Testis (tissue), 3 donors: ENCODE results near the gene SIGLEC9. TPM values are rescaled to one million over a fixed set of nuclear protein-coding genes. Genes with fewer than 3 reads are reported as not detected.

Experiments used
- DNase-seq: peaks from one replicate; pipeline ENCODE4 v3.0.0-alpha.2; 2019
- H3K27ac ChIP-seq, 2 donors: fragments of 200-600 bp; sonication (generic); one replicate each; pipeline ENCODE4 v1.5.1; 2019
- H3K27me3 ChIP-seq: fragments of 200-600 bp; sonication (generic); one replicate; pipeline ENCODE4 v1.5.1; 2019
- H3K36me3 ChIP-seq: fragments of 200-600 bp; sonication (generic); one replicate; pipeline ENCODE4 v1.5.1; 2017; ENCODE audit warnings: low read depth; ENCODE audit errors: missing control alignments
- H3K4me1 ChIP-seq: fragments of 200-600 bp; sonication (generic); one replicate; pipeline ENCODE4 v1.5.1; 2019
- H3K4me3 ChIP-seq, 2 donors: fragments of 200-600 bp; sonication (generic); one replicate each; pipeline ENCODE4 v1.5.1; 2017 to 2019
- H3K9me3 ChIP-seq: fragments of 200-600 bp; sonication (generic); one replicate; pipeline ENCODE4 v1.5.1; 2017
- CTCF ChIP-seq, 3 experiments: fragments of 450-650 bp in 2 of 3; fragments of 200-600 bp in 1 of 3; sonication (generic) in 1 of 3; IDR thresholded peaks; one replicate each; pipeline ENCODE4 v1.5.1; 2016 to 2019; ENCODE audit warnings: antibody characterized with exemption in 3 of 3, mild to moderate bottlenecking in 2 of 3, moderate library complexity in 1 of 3
- POLR2A ChIP-seq: fragments of 450-650 bp; IDR thresholded peaks from one replicate; pipeline ENCODE4 v1.6.1; 2017; ENCODE audit warnings: antibody characterized with exemption, mild to moderate bottlenecking, moderate library complexity
- WGBS, 2 donors: methylation state at CpG; one replicate each; pipeline ENCODE4 v1.1.5; 2018; 5-methylcytosine and 5-hydroxymethylcytosine counted together
- intact Hi-C: fragments of 100-400 bp; cut with DNase I; formaldehyde crosslinking; loops from one replicate; pipeline ENCODE4 v1.15.1; 2023; ENCODE audit warnings: low total_unique reads
- polyA plus RNA-seq: library from polyadenylated mRNA; stranded (reverse); fragments of 350-450 nt; fragmentation: Illumina TruSeq; extraction: RNeasy Lipid Tissue Mini Kit (QIAGEN cat#74804); gene quantifications from one replicate; pipeline ENCODE4 v1.2.3, GENCODE V29; 2014; ENCODE audit warnings: low read depth, low replicate concordance; ENCODE audit not compliant: insufficient read depth
- total RNA-seq, 2 donors: library from RNA; depleted of rRNA; stranded (reverse); fragments of >200 nt; gene quantifications; one replicate each; pipeline ENCODE4 v1.2.3, GENCODE V29; 2016

Gene SIGLEC9
- total and polyA plus RNA-seq, 3 donors from 2014 or later, result 2.6 to 5.1 (median 3.2) TPM

- H3K27me3 ChIP-seq, result no peaks in the 10 kb centered on the region
- DNase-seq, result peak; percentile 100
- peaks cover 13% of the 10 kb centered on the region for H3K4me1 ChIP-seq
- H3K9me3 ChIP-seq, result no peaks in the 10 kb centered on the region
- H3K27ac ChIP-seq, result peak within 1 kb of the TSS; percentile 40 to 59
- H3K4me3 ChIP-seq, result peak within 1 kb of the TSS; percentile 59 to 86
- peak; percentile 14 for TF ChIP-seq POLR2A
- peak in 2 of 3 experiments; percentile 21 to 39 for TF ChIP-seq CTCF (IDR thresholded peaks at IDR 0.05)
- intact Hi-C loops, result no loop called here
- 0 to 1% methylated on average over 37 of the region's 43 CpGs for WGBS, 2 donors
- no peaks in the 10 kb centered on the region for H3K36me3 ChIP-seq
These were observed 16.5 kb upstream of the SIGLEC9 start, which contains the start of gene CTU1 for GRCh38 chr19:51108066-51108804. Gene CTU1, minus strand, starts transcription at chr19:51108409. Its CDS starts 3,840 bp downstream, at chr19:51104569.

- TF ChIP-seq POLR2A, result no peak
- no peak for TF ChIP-seq CTCF (IDR thresholded peaks at IDR 0.05)
- DNase-seq, result no peak
- Histone ChIP-seq H3K27me3 (no peaks in the 10 kb centered on the region), H3K4me1 (peaks cover 13% of the 10 kb centered on the region), H3K4me3 (peak overlapping the region; percentile 59 to 86), H3K36me3 (no peaks in the 10 kb centered on the region), H3K27ac (peak overlapping the region; percentile 20 to 59), H3K9me3 (no peaks in the 10 kb centered on the region)
- intact Hi-C loops, result no loop called here
- 0% methylated on average over 4 to 15 of the region's 15 CpGs for WGBS, 2 donors
These were observed 15.9 kb upstream of the SIGLEC9 start for GRCh38 chr19:51108805-51109146.

- Histone ChIP-seq H3K27ac (no peak overlapping the region), H3K9me3 (no peaks in the 10 kb centered on the region), H3K27me3 (no peaks in the 10 kb centered on the region), H3K36me3 (no peaks in the 10 kb centered on the region), H3K4me1 (peaks cover 13% of the 10 kb centered on the region), H3K4me3 (no peak overlapping the region)
- WGBS, 2 donors, result 65 to 85% methylated on average over 1 of the region's 1 CpG
- no peak for TF ChIP-seq CTCF (IDR thresholded peaks at IDR 0.05)
- no peak for TF ChIP-seq POLR2A
- no peak for DNase-seq
- intact Hi-C loops, result no loop called here
These were observed 14.1 kb upstream of the SIGLEC9 start for GRCh38 chr19:51110666-51110971.

- intact Hi-C loops, result no loop called here
- H3K36me3 ChIP-seq, result no peaks in the 10 kb centered on the region
- H3K4me3 ChIP-seq, result no peak overlapping the region
- DNase-seq, result no peak
- no peaks in the 10 kb centered on the region for H3K9me3 ChIP-seq
- 70 to 81% methylated on average over 6 of the region's 6 CpGs for whole genome bisulfite sequencing, 2 donors
- peaks cover 13% of the 10 kb centered on the region for H3K4me1 ChIP-seq
- H3K27ac ChIP-seq, result no peak overlapping the region
- H3K27me3 ChIP-seq, result no peaks in the 10 kb centered on the region
- peak in 2 of 3 experiments; percentile 15 to 20 for TF ChIP-seq CTCF (IDR thresholded peaks at IDR 0.05)
- TF ChIP-seq POLR2A, result no peak
These were observed 13.1 kb upstream of the SIGLEC9 start for GRCh38 chr19:51111606-51112005.
